A549 (cell line): ENCODE measurements around the gene SLC35B2. TPM values are rescaled to one million over a fixed set of nuclear protein-coding genes. Genes with fewer than 3 reads are reported as not detected.

Source experiments
- ATAC-seq, 2 experiments: fragments of 200-7000 bp in 1 of 2; fragments of >200 bp in 1 of 2; cut with Nextera tagmentation in 1 of 2; cut with Tn5 transposase in 1 of 2; 3 replicates each; pipeline versions ENCODE4 v1.8.0 to v1.9.1; 2018 to 2020; ENCODE audit warnings: mild to moderate bottlenecking in 1 of 2, moderate library complexity in 1 of 2
- CTCF ChIA-PET: fragments of 300-600 bp; sonication (Branson Sonifier 250); formaldehyde crosslinking; extraction: SDS; loops from one replicate; lab custom pipeline; 2021; ENCODE audit warnings: antibody characterized with exemption, inconsistent platforms; lab: Yijun Ruan, JAX
- POLR2A ChIA-PET: fragments of 350-600 bp; formaldehyde crosslinking; extraction: SDS; loops from one replicate; lab custom pipeline; 2021; ENCODE audit warnings: antibody characterized with exemption, inconsistent platforms; lab: Yijun Ruan, JAX
- DNase-seq, 2 experiments: peaks; one replicate each; pipeline versions ENCODE4 v3.0.0 to v3.0.0-alpha.2; 2011 to 2016; ENCODE audit warnings: low read depth in 1 of 2, low spot score in 1 of 2
- FAIRE-seq: peaks from 2 replicates; lab custom pipeline; 2011; peaks lifted over from hg19 to GRCh38; lab: Jason Lieb, UNC
- H3K27ac ChIP-seq, 2 experiments: fragments of >200 bp; sonication (Bioruptor Twin); formaldehyde crosslinking; 3 replicates each; pipeline ENCODE4 v1.5.1; 2016 to 2017
- H3K4me1 ChIP-seq: fragments of >200 bp; sonication (Bioruptor Twin); formaldehyde crosslinking; 3 replicates; pipeline ENCODE4 v1.6.1; 2016
- H3K4me2 ChIP-seq: fragments of >200 bp; sonication (Bioruptor Twin); formaldehyde crosslinking; 3 replicates; pipeline ENCODE4 v1.6.1; 2016
- H3K4me3 ChIP-seq: fragments of >200 bp; sonication (Bioruptor Twin); formaldehyde crosslinking; 3 replicates; pipeline ENCODE4 v1.5.1; 2016
- H3K9me3 ChIP-seq: fragments of >200 bp; sonication (Bioruptor Twin); formaldehyde crosslinking; 3 replicates; pipeline ENCODE4 v1.6.1; 2016
- CHD2 ChIP-seq: fragments of 150-350 bp; IDR thresholded peaks from 2 replicates; pipeline ENCODE4 v1.6.1; 2014; ENCODE audit warnings: low read length; ENCODE audit not compliant: partially characterized antibody
- EHMT2 ChIP-seq: fragments of 200-600 bp; sonication (generic); IDR thresholded peaks from 2 replicates; pipeline ENCODE4 v1.6.1; 2016; ENCODE audit warnings: antibody characterized with exemption, low read depth, mild to moderate bottlenecking, moderate library complexity
- FOXS1 ChIP-seq: fragments of 250-450 bp; sonication (Bioruptor Pico); IDR thresholded peaks from 2 replicates; pipeline ENCODE4 v1.5.0; 2020; ENCODE audit warnings: mild to moderate bottlenecking, moderate library complexity
- KDM1A ChIP-seq: fragments of 200-600 bp; sonication (generic); IDR thresholded peaks from 2 replicates; pipeline ENCODE4 v1.6.1; 2016; ENCODE audit warnings: low read depth, mild to moderate bottlenecking
- NPAS2 ChIP-seq: fragments of 250-450 bp; sonication (Bioruptor Pico); IDR thresholded peaks from 2 replicates; pipeline ENCODE4 v1.8.0; 2022; ENCODE audit warnings: mild to moderate bottlenecking, moderate library complexity, borderline replicate concordance
- POLR2A ChIP-seq: IDR thresholded peaks from 2 replicates; pipeline ENCODE4 v1.6.1; 2012; ENCODE audit warnings: mild to moderate bottlenecking, low read length
- POLR2AphosphoS2 ChIP-seq: conservative IDR thresholded peaks from 2 replicates; pipeline ENCODE4 v1.6.1; 2012; ENCODE audit warnings: low read length, improper control_type of control experiment, inconsistent platforms
- SMC3 ChIP-seq: fragments of >200 bp; sonication (Bioruptor Twin); formaldehyde crosslinking; IDR thresholded peaks from 3 replicates; pipeline ENCODE4 v1.6.1; 2018; ENCODE audit warnings: inconsistent platforms
- ZC3H11A ChIP-seq: fragments of 450-650 bp; IDR thresholded peaks from 2 replicates; pipeline ENCODE4 v1.6.1; 2014; ENCODE audit warnings: antibody characterized with exemption, mild to moderate bottlenecking
- ZSCAN20 ChIP-seq: fragments of 250-450 bp; sonication (Bioruptor Pico); IDR thresholded peaks from 2 replicates; pipeline ENCODE4 v1.8.0; 2022; ENCODE audit warnings: mild to moderate bottlenecking, moderate library complexity
- WGBS: methylation state at CpG from one replicate; pipeline ENCODE4 v1.1.6; 2017; ENCODE audit errors: missing lambda C conversion rate; 5-methylcytosine and 5-hydroxymethylcytosine counted together
- polyA plus RNA-seq, 4 experiments: library from polyadenylated mRNA; depleted of rRNA in 3 of 4; stranded (reverse); fragments of >200 nt; fragmentation: RNase III in 1 of 4; extraction: RNeasy Plus Mini Kit Qiagen cat#74134 plus additional on column Dnase treatment in 1 of 4; gene quantifications; 2 replicates in 3 of 4; 3 replicates in 1 of 4; pipeline ENCODE4 v1.2.3, GENCODE V29; 2011 to 2017
- TF ChIP-seq, protein P1 (sequence below): fragments of 450-650 bp; IDR thresholded peaks from 2 replicates; pipeline ENCODE4 v1.6.1; 2014; ENCODE audit warnings: antibody characterized with exemption
- TF ChIP-seq, protein P2 (sequence below): IDR thresholded peaks from 2 replicates; pipeline ENCODE4 v1.6.1; 2012; ENCODE audit warnings: low read depth, borderline replicate concordance
- TF ChIP-seq, protein P3 (sequence below): IDR thresholded peaks from 2 replicates; pipeline ENCODE4 v1.6.1; 2012

Gene SLC35B2
- polyA plus RNA-seq, 2 of the 4 experiments (the other 2 are of a cell fraction): 44.5 to 45.6 TPM

DNA sequence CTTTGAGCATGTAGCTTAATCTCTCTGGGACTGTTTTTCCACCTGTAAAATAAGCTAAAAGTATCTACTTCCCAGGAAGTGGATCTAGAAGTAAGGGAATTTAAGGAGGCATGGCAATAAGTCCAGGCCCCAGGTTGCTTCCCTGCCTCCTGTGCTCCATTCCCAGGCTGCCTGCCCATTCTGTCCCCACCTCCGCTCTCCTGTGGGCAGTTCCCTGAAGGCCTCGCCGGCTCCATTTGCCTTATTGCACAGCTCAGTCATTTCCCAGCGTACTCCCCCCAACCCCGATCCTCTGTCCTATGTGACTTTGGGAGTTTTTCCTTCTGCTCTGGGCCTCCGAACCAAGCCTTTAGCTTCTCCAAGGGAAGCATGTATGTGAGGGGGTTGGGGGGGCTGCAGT, 29.3 kb downstream of the SLC35B2 start:
- TF ChIP-seq EHMT2 (no peak), KDM1A (no peak), ZC3H11A (no peak), FOXS1 (CRISPR knock-in tag) (no peak), POLR2A (no peak), ZSCAN20 (no peak)
- TF ChIP-seq, protein P1, sequence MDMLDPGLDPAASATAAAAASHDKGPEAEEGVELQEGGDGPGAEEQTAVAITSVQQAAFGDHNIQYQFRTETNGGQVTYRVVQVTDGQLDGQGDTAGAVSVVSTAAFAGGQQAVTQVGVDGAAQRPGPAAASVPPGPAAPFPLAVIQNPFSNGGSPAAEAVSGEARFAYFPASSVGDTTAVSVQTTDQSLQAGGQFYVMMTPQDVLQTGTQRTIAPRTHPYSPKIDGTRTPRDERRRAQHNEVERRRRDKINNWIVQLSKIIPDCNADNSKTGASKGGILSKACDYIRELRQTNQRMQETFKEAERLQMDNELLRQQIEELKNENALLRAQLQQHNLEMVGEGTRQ: no peak
- ChIA-PET POLR2A (no interaction called here), CTCF (interaction anchor here (0.6 to 9.2 kb wide), 4 partner anchors 8 to 60 kb away, joined by 5 to 111 read pairs (median 8); no protein-coding TSS in a partner anchor)
- DNase-seq: no peak
- ATAC-seq: no peak
- H3K9me3 ChIP-seq: no peaks in the 10 kb centered on the region
- no peak for FAIRE-seq
- H3K27ac ChIP-seq: no peak overlapping the region
- WGBS: 87% methylated on average over 6 of the region's 6 CpGs
- H3K4me2 ChIP-seq: no peak overlapping the region
- peaks cover 25% of the 10 kb centered on the region; the same call in 2 of the 3 replicates for H3K4me1 ChIP-seq
- H3K4me3 ChIP-seq: no peak overlapping the region

GRCh38 chr6:44227148-44227793, 30.1 kb downstream of the SLC35B2 start:
- POLR2A ChIA-PET: no interaction called here
- H3K4me1 ChIP-seq: peaks cover 33% of the 10 kb centered on the region
- H3K27ac ChIP-seq: no peak overlapping the region
- ATAC-seq: no peak
- H3K4me2 ChIP-seq: no peak overlapping the region
- no peaks in the 10 kb centered on the region for H3K9me3 ChIP-seq
- FAIRE-seq: no peak
- H3K4me3 ChIP-seq: no peak overlapping the region
- no peak for DNase-seq
- WGBS: 52% methylated on average over 3 of the region's 7 CpGs
- CTCF ChIA-PET: interaction anchor here (0.9 to 9.2 kb wide), 4 partner anchors 8 to 57 kb away, joined by 3 to 111 read pairs (median 8); no protein-coding TSS in a partner anchor
- TF ChIP-seq, protein P2, sequence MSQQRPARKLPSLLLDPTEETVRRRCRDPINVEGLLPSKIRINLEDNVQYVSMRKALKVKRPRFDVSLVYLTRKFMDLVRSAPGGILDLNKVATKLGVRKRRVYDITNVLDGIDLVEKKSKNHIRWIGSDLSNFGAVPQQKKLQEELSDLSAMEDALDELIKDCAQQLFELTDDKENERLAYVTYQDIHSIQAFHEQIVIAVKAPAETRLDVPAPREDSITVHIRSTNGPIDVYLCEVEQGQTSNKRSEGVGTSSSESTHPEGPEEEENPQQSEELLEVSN: no peak
- TF ChIP-seq EHMT2 (no peak), CHD2 (no peak)

- POLR2A ChIA-PET: no interaction called here
- WGBS: 85% methylated on average over 11 of the region's 15 CpGs
- no peak for ATAC-seq
- no peak for FAIRE-seq
- no peak for DNase-seq
- H3K4me1 ChIP-seq: peaks cover 40% of the 10 kb centered on the region
- H3K9me3 ChIP-seq: no peaks in the 10 kb centered on the region
- H3K4me2 ChIP-seq: no peak overlapping the region; the same call in 2 of the 3 replicates
- H3K4me3 ChIP-seq: no peak overlapping the region
- no peak overlapping the region for H3K27ac ChIP-seq
- TF ChIP-seq SMC3: no peak
- no peak for TF ChIP-seq NPAS2 (CRISPR knock-in tag)
- TF ChIP-seq, protein P3, sequence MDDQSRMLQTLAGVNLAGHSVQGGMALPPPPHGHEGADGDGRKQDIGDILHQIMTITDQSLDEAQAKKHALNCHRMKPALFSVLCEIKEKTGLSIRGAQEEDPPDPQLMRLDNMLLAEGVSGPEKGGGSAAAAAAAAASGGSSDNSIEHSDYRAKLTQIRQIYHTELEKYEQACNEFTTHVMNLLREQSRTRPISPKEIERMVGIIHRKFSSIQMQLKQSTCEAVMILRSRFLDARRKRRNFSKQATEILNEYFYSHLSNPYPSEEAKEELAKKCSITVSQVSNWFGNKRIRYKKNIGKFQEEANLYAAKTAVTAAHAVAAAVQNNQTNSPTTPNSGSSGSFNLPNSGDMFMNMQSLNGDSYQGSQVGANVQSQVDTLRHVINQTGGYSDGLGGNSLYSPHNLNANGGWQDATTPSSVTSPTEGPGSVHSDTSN: no peak
- TF ChIP-seq POLR2AphosphoS2: no peak
- TF ChIP-seq, protein P2: no peak
- CTCF ChIA-PET: interaction anchor here (0.9 to 9.2 kb wide), 4 partner anchors 9 to 56 kb away, joined by 3 to 111 read pairs (median 9); no protein-coding TSS in a partner anchor
Observed at GRCh38 chr6:44226368-44227147, 30.8 kb downstream of the SLC35B2 start.
